ENCODE results near the gene DCST2. TPM values are rescaled to one million over a fixed set of nuclear protein-coding genes. Genes with fewer than 3 reads are reported as not detected.
A peak's percentile ranks its signal among the peaks of the same experiment; 100 is the strongest.

The DCST2 gene
- total RNA-seq, 4 donors from 2014 or later = 0.07 to 1.6 TPM; not detected in 2

GRCh38 chr1:155072531-155073289, 39.1 kb upstream of the DCST2 start:
- Histone ChIP-seq H3K27ac (no peak overlapping the region), H3K4me1 (peaks cover 0 to 5% of the 10 kb centered on the region in 2 donors), H3K27me3 (no peaks in the 10 kb centered on the region), H3K36me3 (no peaks in the 10 kb centered on the region), H3K4me3 (no peak overlapping the region), H3K9me3 (no peaks in the 10 kb centered on the region)
- TF ChIP-seq POLR2A (IDR thresholded peaks at IDR 0.05) = no peak
- TF ChIP-seq, protein P1, sequence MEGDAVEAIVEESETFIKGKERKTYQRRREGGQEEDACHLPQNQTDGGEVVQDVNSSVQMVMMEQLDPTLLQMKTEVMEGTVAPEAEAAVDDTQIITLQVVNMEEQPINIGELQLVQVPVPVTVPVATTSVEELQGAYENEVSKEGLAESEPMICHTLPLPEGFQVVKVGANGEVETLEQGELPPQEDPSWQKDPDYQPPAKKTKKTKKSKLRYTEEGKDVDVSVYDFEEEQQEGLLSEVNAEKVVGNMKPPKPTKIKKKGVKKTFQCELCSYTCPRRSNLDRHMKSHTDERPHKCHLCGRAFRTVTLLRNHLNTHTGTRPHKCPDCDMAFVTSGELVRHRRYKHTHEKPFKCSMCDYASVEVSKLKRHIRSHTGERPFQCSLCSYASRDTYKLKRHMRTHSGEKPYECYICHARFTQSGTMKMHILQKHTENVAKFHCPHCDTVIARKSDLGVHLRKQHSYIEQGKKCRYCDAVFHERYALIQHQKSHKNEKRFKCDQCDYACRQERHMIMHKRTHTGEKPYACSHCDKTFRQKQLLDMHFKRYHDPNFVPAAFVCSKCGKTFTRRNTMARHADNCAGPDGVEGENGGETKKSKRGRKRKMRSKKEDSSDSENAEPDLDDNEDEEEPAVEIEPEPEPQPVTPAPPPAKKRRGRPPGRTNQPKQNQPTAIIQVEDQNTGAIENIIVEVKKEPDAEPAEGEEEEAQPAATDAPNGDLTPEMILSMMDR (IDR thresholded peaks at IDR 0.05) = no peak
- intact Hi-C loops (cut with DNase I; ENCODE audit: low total_unique reads) = no loop called here
- no peak for DNase-seq

DNA sequence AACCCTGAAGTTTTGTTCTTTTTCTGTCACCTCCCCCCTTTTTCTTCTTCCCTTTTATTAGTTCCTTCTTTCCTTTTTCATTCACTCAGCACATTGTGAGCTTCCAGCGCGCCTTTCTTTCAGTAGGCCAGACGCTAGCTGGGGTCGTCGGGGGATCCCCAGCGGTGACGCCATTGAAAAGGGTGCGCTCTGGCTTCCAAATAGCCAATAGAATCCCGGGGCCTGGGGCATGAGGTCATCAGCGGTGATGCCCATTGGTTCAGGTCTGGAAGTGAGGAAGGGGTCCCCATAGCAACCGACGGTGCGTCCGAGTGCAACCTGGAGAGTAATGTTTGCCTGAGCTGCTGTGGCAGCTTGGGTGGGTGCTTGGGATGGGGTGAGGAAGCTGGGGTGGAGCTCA, 38.1 kb upstream of the DCST2 start:
- no peak for TF ChIP-seq POLR2A (IDR thresholded peaks at IDR 0.05)
- TF ChIP-seq, protein P1 (IDR thresholded peaks at IDR 0.05) = no peak
- intact Hi-C loops (cut with DNase I; ENCODE audit: low total_unique reads) = no loop called here
- Histone ChIP-seq H3K4me1 (peaks cover 0 to 5% of the 10 kb centered on the region in 2 donors), H3K4me3 (no peak overlapping the region), H3K36me3 (no peaks in the 10 kb centered on the region), H3K27me3 (no peaks in the 10 kb centered on the region), H3K27ac (peak overlapping the region in 1 of 2 donors; percentile 73), H3K9me3 (no peaks in the 10 kb centered on the region)
- no peak for DNase-seq

DNA sequence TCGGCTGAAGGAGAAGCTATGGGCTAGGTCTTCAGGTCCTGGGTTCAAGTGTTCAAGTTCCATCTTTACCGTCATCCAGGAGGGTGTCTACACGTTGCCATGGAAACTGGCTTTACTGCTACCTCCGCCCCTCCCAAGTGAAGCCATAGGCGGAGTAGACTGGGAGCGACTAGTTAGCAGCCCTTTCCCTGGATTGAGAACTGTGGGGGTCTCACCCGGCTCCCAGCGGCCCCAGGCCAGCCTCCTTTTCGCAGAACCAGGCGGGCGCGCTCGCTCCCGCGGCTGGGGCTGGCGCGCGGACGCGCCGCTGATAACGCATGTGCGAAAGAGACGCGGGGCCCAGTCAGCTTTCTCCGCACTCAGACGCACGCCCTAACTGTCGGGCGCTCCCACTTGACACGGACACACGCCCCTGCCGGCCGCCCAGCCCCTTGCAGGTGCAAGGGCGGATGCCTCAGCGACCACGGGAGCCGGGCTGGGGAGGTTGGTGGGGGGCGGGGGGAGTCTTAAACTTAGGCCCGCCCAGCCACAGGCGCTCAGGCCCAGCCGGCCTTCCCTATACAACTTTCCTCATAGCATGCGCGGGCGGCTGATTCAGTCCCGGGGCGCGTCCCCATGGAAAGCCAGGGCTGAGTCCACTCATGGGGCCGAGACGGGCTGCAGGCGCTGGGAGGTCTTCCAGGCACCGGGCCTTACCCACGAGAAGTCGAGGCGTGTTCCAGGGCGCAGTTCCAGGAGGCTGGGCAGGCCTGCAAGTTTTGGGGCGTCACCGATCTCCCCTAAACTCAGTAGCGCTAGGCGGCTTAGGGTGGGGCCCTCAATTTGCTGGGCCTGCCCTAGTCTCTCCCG, 37.4 kb upstream of the DCST2 start:
- Histone ChIP-seq H3K27ac (peak overlapping the region; percentile 11 to 73), H3K9me3 (no peaks in the 10 kb centered on the region), H3K27me3 (no peaks in the 10 kb centered on the region), H3K4me1 (peaks cover 0 to 5% of the 10 kb centered on the region in 2 donors), H3K4me3 (peak overlapping the region; percentile 15 to 37), H3K36me3 (no peaks in the 10 kb centered on the region)
- no peak for TF ChIP-seq POLR2A (IDR thresholded peaks at IDR 0.05)
- TF ChIP-seq, protein P1 (IDR thresholded peaks at IDR 0.05) = peak; percentile 18 to 61 (median 30)
- intact Hi-C loops (cut with DNase I; ENCODE audit: low total_unique reads) = no loop called here
- peak; percentile 76 to 78 for DNase-seq

- H3K4me3 ChIP-seq = peak overlapping the region in 1 of 2 donors; percentile 37
- H3K27me3 ChIP-seq = no peaks in the 10 kb centered on the region
- H3K36me3 ChIP-seq = no peaks in the 10 kb centered on the region
- TF ChIP-seq, protein P1 (IDR thresholded peaks at IDR 0.05) = no peak
- no peak for TF ChIP-seq POLR2A (IDR thresholded peaks at IDR 0.05)
- peaks cover 0 to 5% of the 10 kb centered on the region in 2 donors for H3K4me1 ChIP-seq
- no peak for DNase-seq
- H3K9me3 ChIP-seq = no peaks in the 10 kb centered on the region
- H3K27ac ChIP-seq = peak overlapping the region; percentile 11 to 73
- intact Hi-C loops (cut with DNase I; ENCODE audit: low total_unique reads) = no loop called here
These were observed 36.6 kb upstream of the DCST2 start for GRCh38 chr1:155070158-155070621.
